Measurements from ENCODE around the gene LEFTY1. TPM values are rescaled to one million over a fixed set of nuclear protein-coding genes. Genes with fewer than 3 reads are reported as not detected.
A peak's percentile ranks its signal among the peaks of the same experiment; 100 is the strongest.

The LEFTY1 gene
- total RNA-seq, 6 donors from 2014 or later = 0.47 to 0.69 TPM; not detected in 4

DNA sequence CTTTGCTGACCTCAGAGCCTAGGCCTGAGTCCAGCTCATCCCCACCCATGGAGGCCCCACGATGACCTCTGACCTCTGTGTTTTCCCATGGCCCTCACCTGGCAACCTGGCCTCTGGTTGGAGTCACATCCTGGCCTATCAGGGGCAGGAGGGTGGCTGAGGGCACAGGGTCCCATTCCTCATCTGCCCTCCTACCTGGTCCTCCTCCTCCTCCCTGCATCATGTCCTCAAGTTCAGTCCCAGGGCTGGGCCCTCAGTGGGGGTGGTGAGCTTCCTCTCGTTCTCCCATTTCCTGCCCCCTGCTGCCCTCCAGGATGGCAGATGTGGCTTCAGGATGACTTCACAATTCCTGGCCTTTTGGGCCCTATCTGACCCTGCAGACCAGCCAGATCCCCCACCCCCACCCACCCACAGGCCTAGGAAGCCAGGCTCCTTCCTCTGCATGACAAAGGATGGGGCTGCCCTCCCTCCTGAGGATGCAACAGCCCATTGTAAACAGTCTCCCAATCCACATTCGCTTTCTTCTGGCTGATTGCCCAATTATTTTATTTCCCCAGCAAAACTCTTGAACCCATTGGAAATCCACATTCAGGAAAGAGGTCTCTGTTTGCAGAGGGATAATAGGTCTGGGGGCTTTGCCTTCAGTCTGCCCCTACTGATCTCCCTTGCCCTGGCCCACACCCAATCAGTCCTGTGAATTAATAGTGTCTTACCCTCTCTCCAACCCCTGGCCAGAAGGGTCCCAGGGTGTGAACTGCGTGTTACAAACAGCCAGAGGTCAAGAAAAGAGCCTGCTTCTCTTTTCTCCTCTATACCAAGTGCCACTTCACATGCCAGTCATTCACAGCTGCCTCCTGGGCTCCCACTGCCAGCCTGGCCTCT, 10.3 kb upstream of the LEFTY1 start:
- 47 to 60% methylated on average over 3 to 4 of the region's 4 CpGs for WGBS, 2 donors
- no peak for DNase-seq
- H3K9me3 ChIP-seq = no peaks in the 10 kb centered on the region
- no peaks in the 10 kb centered on the region for H3K36me3 ChIP-seq
- ATAC-seq (ENCODE audit: low FRiP score in 2 of 2) = no peak
- no peak for TF ChIP-seq POLR2A (IDR thresholded peaks at IDR 0.05)
- TF ChIP-seq EP300 (IDR thresholded peaks at IDR 0.05) = no peak
- TF ChIP-seq POLR2AphosphoS5 (IDR thresholded peaks at IDR 0.05) = no peak
- TF ChIP-seq, protein P1, sequence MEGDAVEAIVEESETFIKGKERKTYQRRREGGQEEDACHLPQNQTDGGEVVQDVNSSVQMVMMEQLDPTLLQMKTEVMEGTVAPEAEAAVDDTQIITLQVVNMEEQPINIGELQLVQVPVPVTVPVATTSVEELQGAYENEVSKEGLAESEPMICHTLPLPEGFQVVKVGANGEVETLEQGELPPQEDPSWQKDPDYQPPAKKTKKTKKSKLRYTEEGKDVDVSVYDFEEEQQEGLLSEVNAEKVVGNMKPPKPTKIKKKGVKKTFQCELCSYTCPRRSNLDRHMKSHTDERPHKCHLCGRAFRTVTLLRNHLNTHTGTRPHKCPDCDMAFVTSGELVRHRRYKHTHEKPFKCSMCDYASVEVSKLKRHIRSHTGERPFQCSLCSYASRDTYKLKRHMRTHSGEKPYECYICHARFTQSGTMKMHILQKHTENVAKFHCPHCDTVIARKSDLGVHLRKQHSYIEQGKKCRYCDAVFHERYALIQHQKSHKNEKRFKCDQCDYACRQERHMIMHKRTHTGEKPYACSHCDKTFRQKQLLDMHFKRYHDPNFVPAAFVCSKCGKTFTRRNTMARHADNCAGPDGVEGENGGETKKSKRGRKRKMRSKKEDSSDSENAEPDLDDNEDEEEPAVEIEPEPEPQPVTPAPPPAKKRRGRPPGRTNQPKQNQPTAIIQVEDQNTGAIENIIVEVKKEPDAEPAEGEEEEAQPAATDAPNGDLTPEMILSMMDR (IDR thresholded peaks at IDR 0.05) = no peak
- H3K4me3 ChIP-seq = no peak overlapping the region
- peaks cover 0 to 17% (median 11%) of the 10 kb centered on the region in 4 donors for H3K4me1 ChIP-seq
- H3K27ac ChIP-seq = peak overlapping the region in 1 of 4 donors; percentile 21
- H3K27me3 ChIP-seq = no peaks in the 10 kb centered on the region

DNA sequence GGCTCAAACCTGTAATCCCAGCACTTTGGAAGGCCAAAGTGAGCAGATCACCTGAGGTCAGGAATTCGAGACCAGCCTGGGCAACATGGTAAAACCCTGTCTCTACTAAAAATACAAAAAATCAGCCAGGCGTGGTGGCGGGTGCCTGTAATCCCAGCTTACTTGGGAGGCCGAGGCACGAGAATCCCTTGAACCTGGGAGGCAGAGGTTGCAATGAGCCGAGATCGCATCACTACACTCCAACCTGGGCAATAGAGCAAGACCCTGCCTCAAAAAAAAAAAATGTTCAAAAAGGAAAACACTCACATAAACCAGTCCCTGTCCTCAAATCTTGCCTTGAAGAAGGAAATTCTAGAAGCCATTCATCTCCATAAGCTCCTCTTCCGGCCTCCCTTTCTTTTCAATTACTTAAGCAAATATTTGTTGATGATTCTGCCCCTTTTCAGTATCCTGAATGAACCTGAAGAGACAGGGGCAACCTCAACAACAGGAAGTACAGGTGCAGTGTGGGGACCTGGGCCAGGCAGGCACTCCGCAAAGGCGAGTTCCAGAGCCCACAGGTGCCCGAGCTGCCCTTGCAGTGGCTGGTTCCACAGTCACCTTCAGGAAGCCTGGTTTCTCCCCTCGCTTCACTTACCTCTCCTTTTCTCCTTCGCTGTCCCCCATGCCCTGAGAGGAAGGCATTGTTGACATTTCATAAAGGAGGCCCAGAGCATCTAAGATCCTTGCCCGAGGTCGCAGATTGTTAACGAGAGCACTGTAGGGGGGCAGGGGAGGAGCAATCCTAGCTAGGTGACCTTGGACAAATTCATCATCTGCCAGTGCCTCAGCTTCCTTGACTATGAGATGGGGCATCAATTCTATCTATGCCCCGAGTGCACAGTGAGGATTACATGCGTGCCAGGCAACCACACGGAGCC, 8.9 kb upstream of the LEFTY1 start:
- Histone ChIP-seq H3K4me1 (peaks cover 0 to 17% (median 11%) of the 10 kb centered on the region in 4 donors), H3K4me3 (no peak overlapping the region), H3K9me3 (no peaks in the 10 kb centered on the region), H3K27ac (peak overlapping the region in 1 of 4 donors; percentile 59), H3K36me3 (no peaks in the 10 kb centered on the region), H3K27me3 (no peaks in the 10 kb centered on the region)
- WGBS, 2 donors = 87 to 88% methylated on average over 18 to 19 of the region's 19 CpGs
- DNase-seq (no peak), ATAC-seq (ENCODE audit: low FRiP score in 2 of 2) (peak in 1 of 2 donors; percentile 35)
- TF ChIP-seq POLR2A (IDR thresholded peaks at IDR 0.05) = no peak
- TF ChIP-seq EP300 (IDR thresholded peaks at IDR 0.05) = no peak
- TF ChIP-seq POLR2AphosphoS5 (IDR thresholded peaks at IDR 0.05) = no peak
- TF ChIP-seq, protein P1 (IDR thresholded peaks at IDR 0.05) = no peak

DNA sequence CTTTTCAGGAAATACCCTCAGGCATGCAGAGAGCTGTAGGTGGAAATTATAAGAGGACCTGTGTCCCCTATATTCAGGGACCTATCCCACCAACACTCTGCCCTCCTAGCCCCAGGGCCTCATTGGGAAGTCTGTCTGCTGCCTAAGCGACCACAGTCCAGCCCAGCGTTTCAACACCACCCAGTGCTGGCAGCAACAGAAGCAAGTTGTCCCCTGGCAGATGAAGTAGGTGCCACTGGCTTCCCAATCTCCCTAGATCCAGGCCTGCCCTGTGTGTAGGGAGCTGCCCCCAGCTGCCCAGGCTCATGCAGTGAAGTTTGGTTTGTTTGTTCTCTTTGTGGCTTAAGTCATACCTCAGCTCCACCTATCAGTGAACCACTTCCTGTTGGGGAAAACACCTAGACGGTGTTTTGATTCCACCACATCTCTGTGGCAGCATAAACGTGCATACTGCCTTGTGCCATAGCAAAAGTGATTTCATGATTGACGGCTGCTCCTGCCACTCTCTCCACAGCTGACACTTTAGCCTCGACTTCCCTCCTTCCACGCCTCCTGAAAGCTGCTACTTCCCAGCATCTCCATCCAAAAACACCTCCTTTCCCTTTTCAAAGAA, 8.1 kb upstream of the LEFTY1 start:
- no peak overlapping the region for H3K4me3 ChIP-seq
- peak overlapping the region in 3 of 4 donors; percentile 11 to 63 (median 59) for H3K27ac ChIP-seq
- H3K9me3 ChIP-seq = no peaks in the 10 kb centered on the region
- no peaks in the 10 kb centered on the region for H3K36me3 ChIP-seq
- peak; percentile 59 to 87 for ATAC-seq (ENCODE audit: low FRiP score in 2 of 2)
- peak in 1 of 2 donors; percentile 63 for DNase-seq
- TF ChIP-seq, protein P1 (IDR thresholded peaks at IDR 0.05) = no peak
- TF ChIP-seq EP300 (IDR thresholded peaks at IDR 0.05) (no peak), POLR2A (IDR thresholded peaks at IDR 0.05) (peak in 1 of 4 donors; percentile 28), POLR2AphosphoS5 (IDR thresholded peaks at IDR 0.05) (peak in 1 of 2 donors; percentile 45)
- H3K27me3 ChIP-seq = no peaks in the 10 kb centered on the region
- WGBS, 2 donors = 36 to 45% methylated on average over 7 of the region's 7 CpGs
- H3K4me1 ChIP-seq = peaks cover 0 to 17% (median 11%) of the 10 kb centered on the region in 4 donors

DNA sequence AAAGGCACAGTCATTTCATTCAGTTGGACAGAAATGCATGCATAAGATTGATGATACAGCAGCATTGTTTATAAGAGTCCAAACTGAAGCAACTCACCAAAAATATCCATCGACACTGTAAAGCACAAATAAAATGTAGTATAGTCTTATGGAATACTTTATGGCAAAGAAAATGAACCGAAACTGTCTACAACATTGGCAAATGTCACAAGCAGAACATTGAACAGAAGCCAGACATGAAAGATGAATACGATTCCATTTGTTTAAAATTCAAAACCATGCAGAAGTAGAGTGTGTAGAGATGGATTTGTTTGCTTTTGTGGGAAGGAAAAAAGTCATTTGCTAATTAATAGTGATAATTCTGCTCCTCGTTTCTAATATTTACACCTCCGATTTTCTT, 7.5 kb upstream of the LEFTY1 start:
- Histone ChIP-seq H3K27me3 (no peaks in the 10 kb centered on the region), H3K36me3 (no peaks in the 10 kb centered on the region), H3K27ac (peak overlapping the region in 2 of 4 donors; percentile 11 to 63), H3K4me3 (no peak overlapping the region), H3K9me3 (no peaks in the 10 kb centered on the region), H3K4me1 (peaks cover 0 to 17% (median 11%) of the 10 kb centered on the region in 4 donors)
- ATAC-seq (ENCODE audit: low FRiP score in 2 of 2) (no peak), DNase-seq (no peak)
- TF ChIP-seq, protein P1 (IDR thresholded peaks at IDR 0.05) = no peak
- WGBS, 2 donors = 73 to 76% methylated on average over 5 of the region's 5 CpGs

Measured in upper lobe of left lung (tissue), 6 donors.